ENCODE results near the gene CHCHD3. TPM values are rescaled to one million over a fixed set of nuclear protein-coding genes. Genes with fewer than 3 reads are reported as not detected.

CHCHD3 gene
- total RNA-seq, 1 donor from 2014 or later, result 38.5 TPM

- Histone ChIP-seq H3K9me3 (no peaks in the 10 kb centered on the region), H3K4me3 (no peak overlapping the region), H3K27me3 (ENCODE audit: low read depth) (no peaks in the 10 kb centered on the region), H3K4me1 (no peaks in the 10 kb centered on the region), H3K36me3 (no peaks in the 10 kb centered on the region), H3K27ac (no peak overlapping the region)
- intact Hi-C loops (cut with DNase I), result no loop called here
- TF ChIP-seq CTCF (IDR thresholded peaks at IDR 0.05), result no peak
- ATAC-seq (no peak), DNase-seq (no peak)
Observed at GRCh38 chr7:132846086-132846485, 235.8 kb downstream of the CHCHD3 start.

GRCh38 chr7:132842478-132842877, 239.4 kb downstream of the CHCHD3 start:
- DNase-seq, result no peak
- TF ChIP-seq CTCF (IDR thresholded peaks at IDR 0.05), result no peak
- intact Hi-C loops (cut with DNase I), result no loop called here

GRCh38 chr7:132840199-132840598, 241.7 kb downstream of the CHCHD3 start:
- no peak for TF ChIP-seq CTCF (IDR thresholded peaks at IDR 0.05)
- no peak for DNase-seq
- Histone ChIP-seq H3K27ac (no peak overlapping the region), H3K4me1 (no peaks in the 10 kb centered on the region), H3K4me3 (no peak overlapping the region), H3K36me3 (no peaks in the 10 kb centered on the region), H3K27me3 (ENCODE audit: low read depth) (no peaks in the 10 kb centered on the region), H3K9me3 (no peaks in the 10 kb centered on the region)
- intact Hi-C loops (cut with DNase I), result no loop called here
- ATAC-seq, result no peak

More at GRCh38 chr7:132842478-132842877, 239.4 kb downstream of the CHCHD3 start:
- Histone ChIP-seq H3K4me3 (no peak overlapping the region), H3K27ac (no peak overlapping the region), H3K36me3 (no peaks in the 10 kb centered on the region), H3K27me3 (ENCODE audit: low read depth) (no peaks in the 10 kb centered on the region), H3K4me1 (no peaks in the 10 kb centered on the region), H3K9me3 (no peaks in the 10 kb centered on the region)
- no peak for ATAC-seq

GRCh38 chr7:132838313-132838712, 243.6 kb downstream of the CHCHD3 start:
- no peak overlapping the region for H3K4me3 ChIP-seq
- H3K27ac ChIP-seq, result no peak overlapping the region
- no peaks in the 10 kb centered on the region for H3K9me3 ChIP-seq
- intact Hi-C loops (cut with DNase I), result no loop called here
- H3K27me3 ChIP-seq (ENCODE audit: low read depth), result no peaks in the 10 kb centered on the region
- ATAC-seq (no peak), DNase-seq (no peak)
- H3K4me1 ChIP-seq, result no peaks in the 10 kb centered on the region
- TF ChIP-seq CTCF (IDR thresholded peaks at IDR 0.05), result no peak
- H3K36me3 ChIP-seq, result no peaks in the 10 kb centered on the region

- Histone ChIP-seq H3K9me3 (no peaks in the 10 kb centered on the region), H3K36me3 (no peaks in the 10 kb centered on the region), H3K27ac (no peak overlapping the region), H3K4me1 (no peaks in the 10 kb centered on the region), H3K4me3 (no peak overlapping the region), H3K27me3 (ENCODE audit: low read depth) (no peaks in the 10 kb centered on the region)
- ATAC-seq (no peak), DNase-seq (no peak)
- no peak for TF ChIP-seq CTCF (IDR thresholded peaks at IDR 0.05)
- intact Hi-C loops (cut with DNase I), result no loop called here
Observed at GRCh38 chr7:132837529-132837928, 244.4 kb downstream of the CHCHD3 start.

- H3K4me1 ChIP-seq, result no peaks in the 10 kb centered on the region
- ATAC-seq, result no peak
Observed at GRCh38 chr7:132836746-132837145, 245.1 kb downstream of the CHCHD3 start.

More at GRCh38 chr7:132836746-132837145, 245.1 kb downstream of the CHCHD3 start:
- Histone ChIP-seq H3K4me3 (no peak overlapping the region), H3K27ac (no peak overlapping the region), H3K9me3 (no peaks in the 10 kb centered on the region), H3K27me3 (ENCODE audit: low read depth) (no peaks in the 10 kb centered on the region), H3K36me3 (no peaks in the 10 kb centered on the region)
- intact Hi-C loops (cut with DNase I), result no loop called here
- TF ChIP-seq CTCF (IDR thresholded peaks at IDR 0.05), result no peak
- DNase-seq, result no peak

Data from lower lobe of right lung (tissue), 2 donors.